ENCODE data around the gene RIMBP2.

RIMBP2 gene

DNA sequence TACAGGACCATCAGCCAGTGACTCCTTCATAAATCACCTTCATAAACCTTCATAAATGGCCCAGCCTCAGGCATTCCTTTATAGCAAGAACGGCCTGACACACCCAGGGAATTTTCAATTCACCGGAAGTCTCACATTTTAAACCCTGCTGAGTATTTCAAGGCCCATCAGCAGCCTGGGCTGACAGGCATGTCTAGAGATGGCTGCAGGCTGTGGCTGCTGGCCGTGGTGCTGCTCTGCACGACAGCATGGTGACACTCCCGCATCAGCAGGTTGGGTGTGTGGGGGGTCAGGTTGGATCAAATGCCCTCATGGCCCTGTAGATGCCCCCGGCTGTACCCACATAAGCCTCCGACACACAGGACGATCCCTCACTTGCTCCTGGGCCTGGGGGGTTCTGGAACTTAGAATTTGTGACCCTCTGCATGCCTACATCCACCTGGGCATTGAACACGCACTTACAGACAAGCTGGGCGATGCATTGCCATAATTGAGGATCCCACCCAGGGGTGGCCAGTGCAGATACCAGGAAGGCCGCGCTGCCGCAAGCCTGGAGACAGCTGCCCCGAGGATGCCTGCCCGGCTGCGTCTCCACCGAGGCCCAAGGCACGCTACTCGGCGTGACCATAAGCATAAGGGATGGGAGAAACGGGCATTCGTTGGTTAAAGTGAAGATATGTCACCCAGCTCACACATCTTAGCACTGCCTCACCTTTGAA is 254.1 kb downstream of the RIMBP2 start:
- no peak for DNase-seq (ENCODE audit: low read depth)

DNA sequence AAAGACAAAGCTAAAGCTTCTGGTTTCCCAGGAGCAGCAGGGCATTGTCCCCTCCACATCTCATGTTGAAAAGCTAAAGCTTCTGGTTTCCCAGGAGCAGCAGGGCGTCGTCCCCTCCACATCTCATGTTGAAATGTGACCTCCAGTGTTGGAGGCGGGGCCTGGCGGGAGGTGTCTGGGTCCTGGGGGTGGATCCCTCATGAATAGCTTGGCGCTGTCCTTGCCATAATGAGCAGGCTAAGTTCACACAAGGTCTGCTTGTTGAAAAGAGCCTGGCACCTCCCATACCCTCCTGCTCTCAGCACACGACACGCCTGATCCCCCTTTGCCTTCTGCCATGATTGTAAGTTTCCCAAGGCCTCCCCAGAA is 254.7 kb downstream of the RIMBP2 start:
- DNase-seq (ENCODE audit: low read depth) = no peak

DNA sequence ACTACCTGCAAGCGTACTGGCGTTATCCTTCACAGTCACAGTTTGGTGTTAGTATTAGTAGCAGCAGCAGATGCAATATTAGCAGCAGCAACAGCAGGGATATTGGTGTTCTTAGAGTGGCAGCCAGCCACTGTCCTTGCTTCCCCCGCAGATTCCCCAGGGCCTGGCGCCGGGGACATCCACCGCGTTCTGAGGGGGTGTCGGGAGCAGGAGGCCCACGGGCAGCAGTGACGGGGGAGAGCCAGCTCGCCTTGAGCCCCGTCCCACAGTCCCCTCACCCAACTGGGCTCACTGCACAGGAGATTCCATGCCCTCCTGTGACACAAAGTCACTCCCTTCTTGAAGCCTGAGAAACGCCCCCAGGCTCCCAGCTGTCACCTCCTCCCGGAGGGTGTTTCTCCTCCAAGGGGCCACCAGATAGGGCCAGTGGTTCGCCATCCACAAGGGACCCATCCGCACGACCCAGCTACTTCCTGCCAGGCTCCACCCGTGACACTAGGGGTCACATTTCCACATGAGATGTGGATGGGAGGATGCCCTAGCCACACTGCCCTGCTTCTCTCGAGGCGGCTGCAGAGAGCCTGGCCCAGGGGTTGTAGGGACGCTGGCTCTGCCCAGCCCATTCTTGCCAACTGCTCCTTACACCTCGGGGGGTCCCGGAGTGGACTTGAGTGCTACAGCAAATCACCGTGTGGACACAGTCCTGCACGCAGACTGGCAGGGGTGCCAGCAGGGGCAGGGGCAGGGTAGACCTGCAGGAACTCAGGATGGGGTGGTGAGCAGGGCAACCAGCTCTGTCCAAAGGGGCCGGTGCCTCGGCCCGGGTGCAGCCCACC is 255.3 kb downstream of the RIMBP2 start:
- DNase-seq (ENCODE audit: low read depth) = no peak

DNA sequence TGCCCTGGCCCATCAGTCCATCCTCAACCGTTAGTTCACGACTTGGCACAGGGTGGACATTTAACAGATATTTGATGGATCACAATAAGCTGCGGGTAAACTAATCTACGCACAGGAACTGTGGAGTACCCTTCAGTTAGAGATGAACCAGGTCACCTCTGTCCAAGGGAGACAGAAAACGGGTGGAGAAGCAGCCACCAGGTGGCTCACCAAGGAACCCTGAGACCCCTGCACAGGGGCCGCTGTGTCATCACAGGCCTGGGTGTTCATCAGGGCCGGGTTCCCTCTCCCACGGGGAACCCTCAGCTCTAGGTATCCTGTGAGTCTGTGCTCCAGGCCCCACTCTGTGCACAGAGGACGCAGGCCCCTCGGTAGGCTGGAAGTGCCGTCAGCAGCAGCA is 256.2 kb downstream of the RIMBP2 start:
- DNase-seq (ENCODE audit: low read depth) = no peak

- no peak for DNase-seq (ENCODE audit: low read depth)
Measured at GRCh38 chr12:130458341-130458740, 257.8 kb downstream of the RIMBP2 start.

- no peak for DNase-seq (ENCODE audit: low read depth)
Measured at GRCh38 chr12:130457215-130457614, 258.9 kb downstream of the RIMBP2 start.

GRCh38 chr12:130456375-130457199 is 259.5 kb downstream of the RIMBP2 start:
- DNase-seq (ENCODE audit: low read depth) = no peak

DNA sequence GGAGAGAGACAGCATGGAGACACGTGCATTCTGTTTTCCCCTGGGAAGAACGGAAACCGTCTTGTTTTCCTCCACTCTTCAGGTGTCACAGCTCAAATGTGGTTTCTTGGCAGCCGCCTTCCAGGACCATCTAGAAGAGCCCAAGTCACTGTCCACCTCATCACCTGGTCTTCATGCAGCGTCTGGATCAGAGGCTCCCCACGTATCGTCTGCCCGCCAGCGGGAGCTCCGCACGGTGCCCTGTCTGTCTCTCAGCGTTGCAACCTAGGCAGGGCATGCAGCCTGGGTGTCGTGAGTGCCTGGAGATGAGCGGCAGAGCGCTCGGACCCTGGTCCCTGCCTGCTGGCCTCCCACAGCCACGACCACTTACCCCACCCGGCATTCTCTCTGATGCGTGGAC is 260.9 kb downstream of the RIMBP2 start:
- no peak for DNase-seq (ENCODE audit: low read depth)

DNA sequence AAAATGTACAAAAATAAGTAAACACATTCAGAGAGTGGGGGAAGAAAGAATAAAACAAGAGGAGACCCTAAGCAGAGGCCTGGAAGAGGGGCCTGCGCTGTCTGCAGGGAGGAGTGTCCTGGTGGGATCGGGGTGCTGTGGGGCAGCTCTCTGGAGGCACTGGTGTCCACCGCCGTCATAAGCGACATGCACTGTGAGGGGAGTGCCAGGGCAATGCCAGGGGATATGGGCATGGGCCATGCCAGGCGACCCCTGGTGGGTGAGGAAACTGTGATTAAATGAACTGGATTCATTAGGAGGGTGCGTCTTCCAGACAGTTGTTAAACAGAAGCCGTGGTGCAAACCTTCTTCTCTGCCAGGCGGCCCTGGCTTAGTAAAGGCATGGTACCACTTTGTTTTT is 261.8 kb downstream of the RIMBP2 start:
- DNase-seq (ENCODE audit: low read depth) = no peak

- DNase-seq (ENCODE audit: low read depth) = no peak
Measured at GRCh38 chr12:130452546-130452945, 263.6 kb downstream of the RIMBP2 start.

GRCh38 chr12:130451001-130451930 is 264.8 kb downstream of the RIMBP2 start:
- no peak for DNase-seq (ENCODE audit: low read depth)

GRCh38 chr12:130449291-130449690 is 266.8 kb downstream of the RIMBP2 start:
- no peak for DNase-seq (ENCODE audit: low read depth)

- no peak for DNase-seq (ENCODE audit: low read depth)
Measured at GRCh38 chr12:130448044-130448821, 267.9 kb downstream of the RIMBP2 start.

DNA sequence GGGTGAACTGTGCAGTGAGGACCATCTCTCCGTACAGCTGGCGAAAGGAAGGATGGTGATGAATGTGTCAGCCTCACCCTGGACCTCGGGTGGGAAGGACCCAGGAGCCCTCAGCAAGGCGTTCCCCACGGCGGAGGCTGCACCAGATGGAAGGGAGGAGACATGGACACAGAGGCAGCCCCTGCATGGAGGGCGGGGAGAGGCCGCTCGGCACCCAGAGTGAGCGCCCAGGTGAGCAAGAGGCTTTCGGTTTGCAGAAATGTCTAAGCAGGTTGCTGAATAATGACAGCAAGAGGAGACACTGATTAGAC is 268.5 kb downstream of the RIMBP2 start:
- no peak for DNase-seq (ENCODE audit: low read depth)

GRCh38 chr12:130446846-130447654 is 269.0 kb downstream of the RIMBP2 start:
- no peak for DNase-seq (ENCODE audit: low read depth)

DNA sequence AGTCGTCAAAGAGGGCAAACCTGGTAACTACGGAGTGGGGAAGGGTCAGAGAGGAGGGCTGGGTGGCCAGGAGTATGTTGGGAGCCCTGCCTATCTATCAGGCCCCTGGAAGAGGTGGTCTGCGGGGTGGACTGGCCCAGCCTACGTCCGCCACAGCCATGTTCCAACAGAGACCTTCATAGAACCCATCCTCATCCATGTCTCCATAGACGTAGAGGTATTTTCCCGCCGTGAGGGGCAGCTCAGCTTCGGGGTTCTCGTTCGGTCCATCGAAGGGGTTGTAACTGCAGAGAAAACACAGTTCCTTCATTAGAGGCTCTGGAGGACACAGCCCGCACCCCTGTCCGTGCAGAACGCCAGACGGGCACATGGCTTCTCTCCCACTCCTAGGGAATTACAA is 271.1 kb downstream of the RIMBP2 start:
- no peak for DNase-seq (ENCODE audit: low read depth)

- no peak for DNase-seq (ENCODE audit: low read depth)
Measured at GRCh38 chr12:130444061-130444460, 272.0 kb downstream of the RIMBP2 start.

- no peak for DNase-seq (ENCODE audit: low read depth)
Measured at GRCh38 chr12:130441771-130442760, 274.0 kb downstream of the RIMBP2 start.
